Measurements from ENCODE around the gene KCNJ15.

The KCNJ15 gene

DNA sequence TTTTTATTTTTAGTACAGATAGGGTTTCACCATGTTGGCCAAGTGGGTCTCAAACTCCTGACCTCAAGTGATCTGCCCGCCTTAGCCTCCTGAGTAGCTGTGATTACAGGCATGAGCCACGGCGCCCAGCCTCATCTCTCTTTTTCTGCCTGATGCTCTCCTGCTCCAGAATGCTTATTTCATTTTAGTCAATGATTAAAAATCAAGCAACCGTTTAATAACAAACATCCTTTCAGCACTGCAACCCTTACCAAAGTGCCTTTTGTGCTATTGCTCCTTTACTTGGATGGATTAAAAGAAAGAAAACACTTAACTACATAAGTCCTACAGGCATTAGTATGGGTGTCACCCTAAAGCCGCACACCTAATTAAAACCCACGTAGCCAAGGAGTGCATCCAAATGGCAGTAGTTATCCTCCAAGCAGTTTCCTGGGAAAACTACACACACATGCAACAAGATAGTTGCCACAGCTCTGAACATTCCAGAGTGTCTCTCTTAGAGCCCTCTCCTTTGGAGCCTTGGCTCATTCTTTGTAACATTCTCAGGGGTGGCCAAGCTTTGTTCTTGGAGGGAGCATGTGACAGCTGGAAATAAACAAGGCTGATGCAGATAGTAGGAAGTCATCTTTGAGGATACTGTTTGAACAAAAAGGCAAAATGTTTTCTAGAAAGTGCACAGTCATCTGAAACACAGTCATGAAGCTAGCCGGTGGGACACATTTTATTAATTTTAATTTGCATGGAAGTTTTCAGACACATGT, 51.2 kb downstream of the KCNJ15 start:
- no peak overlapping the region for H3K9ac ChIP-seq (ENCODE audit: low read length)
- no peak for TF ChIP-seq EZH2phosphoT487 (IDR thresholded peaks at IDR 0.05; ENCODE audit: low read depth)
- no peak for TF ChIP-seq CTCF (IDR thresholded peaks at IDR 0.05; ENCODE audit: low read depth, low read length)
- no peaks in the 10 kb centered on the region for H3K9me3 ChIP-seq (ENCODE audit: insufficient read depth, low read length)
- no peak overlapping the region for H3K27ac ChIP-seq (ENCODE audit: low read length)
- H3K27me3 ChIP-seq (ENCODE audit: low read depth, low read length) = no peaks in the 10 kb centered on the region
- H4K20me1 ChIP-seq (ENCODE audit: insufficient read depth, low read length) = no peaks in the 10 kb centered on the region
- H3K4me3 ChIP-seq (ENCODE audit: low read length) = no peak overlapping the region
- H2AFZ ChIP-seq (ENCODE audit: low read depth, low read length) = no peak overlapping the region
- no peaks in the 10 kb centered on the region for H3K79me2 ChIP-seq (ENCODE audit: low read length)
- no peaks in the 10 kb centered on the region for H3K36me3 ChIP-seq (replicated peaks; ENCODE audit: low read depth, low read length)
- H3K4me2 ChIP-seq (ENCODE audit: low read length) = no peak overlapping the region
- H3K4me1 ChIP-seq (ENCODE audit: low read length) = no peaks in the 10 kb centered on the region

- no peaks in the 10 kb centered on the region for H4K20me1 ChIP-seq (ENCODE audit: insufficient read depth, low read length)
- H3K79me2 ChIP-seq (ENCODE audit: low read length) = no peaks in the 10 kb centered on the region
- no peak overlapping the region for H2AFZ ChIP-seq (ENCODE audit: low read depth, low read length)
- no peak for TF ChIP-seq CTCF (IDR thresholded peaks at IDR 0.05; ENCODE audit: low read depth, low read length)
- TF ChIP-seq EZH2phosphoT487 (IDR thresholded peaks at IDR 0.05; ENCODE audit: low read depth) = no peak
- no peak overlapping the region for H3K4me2 ChIP-seq (ENCODE audit: low read length)
- no peak overlapping the region for H3K27ac ChIP-seq (ENCODE audit: low read length)
- no peak overlapping the region for H3K9ac ChIP-seq (ENCODE audit: low read length)
- H3K4me1 ChIP-seq (ENCODE audit: low read length) = no peaks in the 10 kb centered on the region
- no peaks in the 10 kb centered on the region for H3K9me3 ChIP-seq (ENCODE audit: insufficient read depth, low read length)
- no peaks in the 10 kb centered on the region for H3K27me3 ChIP-seq (ENCODE audit: low read depth, low read length)
- H3K36me3 ChIP-seq (replicated peaks; ENCODE audit: low read depth, low read length) = no peaks in the 10 kb centered on the region
- no peak overlapping the region for H3K4me3 ChIP-seq (ENCODE audit: low read length)
Observed at GRCh38 chr21:38308532-38309119, 51.8 kb downstream of the KCNJ15 start.

- Histone ChIP-seq H3K4me3 (ENCODE audit: low read length) (no peak overlapping the region), H3K27me3 (ENCODE audit: low read depth, low read length) (no peaks in the 10 kb centered on the region), H3K79me2 (ENCODE audit: low read length) (no peaks in the 10 kb centered on the region), H2AFZ (ENCODE audit: low read depth, low read length) (no peak overlapping the region), H3K4me1 (ENCODE audit: low read length) (no peaks in the 10 kb centered on the region), H3K9ac (ENCODE audit: low read length) (no peak overlapping the region), H4K20me1 (ENCODE audit: insufficient read depth, low read length) (no peaks in the 10 kb centered on the region), H3K36me3 (replicated peaks; ENCODE audit: low read depth, low read length) (no peaks in the 10 kb centered on the region), H3K27ac (ENCODE audit: low read length) (no peak overlapping the region), H3K9me3 (ENCODE audit: insufficient read depth, low read length) (no peaks in the 10 kb centered on the region), H3K4me2 (ENCODE audit: low read length) (no peak overlapping the region)
- no peak for TF ChIP-seq EZH2phosphoT487 (IDR thresholded peaks at IDR 0.05; ENCODE audit: low read depth)
- no peak for TF ChIP-seq CTCF (IDR thresholded peaks at IDR 0.05; ENCODE audit: low read depth, low read length)
Observed at GRCh38 chr21:38310646-38311485, 54.1 kb downstream of the KCNJ15 start.

DNA sequence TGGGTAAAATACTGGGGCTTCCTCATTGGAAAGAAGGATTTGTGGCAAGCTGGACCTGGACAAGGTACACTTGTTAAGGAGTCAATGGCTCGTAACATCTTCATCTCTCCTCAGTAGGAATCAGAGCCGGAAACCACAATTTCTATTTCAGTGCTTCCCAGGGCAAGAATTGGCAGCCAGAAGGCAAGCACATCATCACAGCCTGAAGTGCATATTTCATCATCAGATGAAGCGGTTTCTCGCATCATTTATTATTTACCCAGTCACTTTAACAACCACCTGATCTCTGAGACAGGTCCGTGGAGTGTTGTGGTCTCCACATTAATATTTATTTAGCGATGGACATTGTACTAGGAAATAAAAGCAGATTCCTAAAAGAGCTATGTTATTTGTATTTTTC, 55.0 kb downstream of the KCNJ15 start:
- H3K79me2 ChIP-seq (ENCODE audit: low read length) = no peaks in the 10 kb centered on the region
- H3K27ac ChIP-seq (ENCODE audit: low read length) = no peak overlapping the region
- no peaks in the 10 kb centered on the region for H3K36me3 ChIP-seq (replicated peaks; ENCODE audit: low read depth, low read length)
- no peaks in the 10 kb centered on the region for H3K27me3 ChIP-seq (ENCODE audit: low read depth, low read length)
- H2AFZ ChIP-seq (ENCODE audit: low read depth, low read length) = no peak overlapping the region
- H3K9ac ChIP-seq (ENCODE audit: low read length) = no peak overlapping the region
- no peaks in the 10 kb centered on the region for H4K20me1 ChIP-seq (ENCODE audit: insufficient read depth, low read length)
- H3K4me1 ChIP-seq (ENCODE audit: low read length) = no peaks in the 10 kb centered on the region
- H3K4me3 ChIP-seq (ENCODE audit: low read length) = no peak overlapping the region
- H3K4me2 ChIP-seq (ENCODE audit: low read length) = no peak overlapping the region
- TF ChIP-seq CTCF (IDR thresholded peaks at IDR 0.05; ENCODE audit: low read depth, low read length) (no peak), EZH2phosphoT487 (IDR thresholded peaks at IDR 0.05; ENCODE audit: low read depth) (no peak)
- no peaks in the 10 kb centered on the region for H3K9me3 ChIP-seq (ENCODE audit: insufficient read depth, low read length)

Data from OCI-LY3 (cell line).